D721Med (cell line): ENCODE data around the gene GLB1L3.

Experiments
- DNase-seq: peaks from one replicate; pipeline ENCODE4 v3.0.0; 2011; ENCODE audit warnings: low spot score; ENCODE audit not compliant: insufficient read length
- FAIRE-seq: peaks from 2 replicates; lab custom pipeline; 2011; peaks lifted over from hg19 to GRCh38; lab: Jason Lieb, UNC
- TF ChIP-seq, protein P1 (sequence below): IDR thresholded peaks from 2 replicates; pipeline ENCODE4 v1.5.1; 2012; ENCODE audit warnings: mild to moderate bottlenecking, control low read depth; ENCODE audit not compliant: insufficient read depth; ENCODE audit errors: missing control alignments

The GLB1L3 gene

GRCh38 chr11:134243913-134244312, 32.3 kb upstream of the GLB1L3 start:
- FAIRE-seq = no peak
- TF ChIP-seq, protein P1, sequence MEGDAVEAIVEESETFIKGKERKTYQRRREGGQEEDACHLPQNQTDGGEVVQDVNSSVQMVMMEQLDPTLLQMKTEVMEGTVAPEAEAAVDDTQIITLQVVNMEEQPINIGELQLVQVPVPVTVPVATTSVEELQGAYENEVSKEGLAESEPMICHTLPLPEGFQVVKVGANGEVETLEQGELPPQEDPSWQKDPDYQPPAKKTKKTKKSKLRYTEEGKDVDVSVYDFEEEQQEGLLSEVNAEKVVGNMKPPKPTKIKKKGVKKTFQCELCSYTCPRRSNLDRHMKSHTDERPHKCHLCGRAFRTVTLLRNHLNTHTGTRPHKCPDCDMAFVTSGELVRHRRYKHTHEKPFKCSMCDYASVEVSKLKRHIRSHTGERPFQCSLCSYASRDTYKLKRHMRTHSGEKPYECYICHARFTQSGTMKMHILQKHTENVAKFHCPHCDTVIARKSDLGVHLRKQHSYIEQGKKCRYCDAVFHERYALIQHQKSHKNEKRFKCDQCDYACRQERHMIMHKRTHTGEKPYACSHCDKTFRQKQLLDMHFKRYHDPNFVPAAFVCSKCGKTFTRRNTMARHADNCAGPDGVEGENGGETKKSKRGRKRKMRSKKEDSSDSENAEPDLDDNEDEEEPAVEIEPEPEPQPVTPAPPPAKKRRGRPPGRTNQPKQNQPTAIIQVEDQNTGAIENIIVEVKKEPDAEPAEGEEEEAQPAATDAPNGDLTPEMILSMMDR = no peak
- no peak for DNase-seq

DNA sequence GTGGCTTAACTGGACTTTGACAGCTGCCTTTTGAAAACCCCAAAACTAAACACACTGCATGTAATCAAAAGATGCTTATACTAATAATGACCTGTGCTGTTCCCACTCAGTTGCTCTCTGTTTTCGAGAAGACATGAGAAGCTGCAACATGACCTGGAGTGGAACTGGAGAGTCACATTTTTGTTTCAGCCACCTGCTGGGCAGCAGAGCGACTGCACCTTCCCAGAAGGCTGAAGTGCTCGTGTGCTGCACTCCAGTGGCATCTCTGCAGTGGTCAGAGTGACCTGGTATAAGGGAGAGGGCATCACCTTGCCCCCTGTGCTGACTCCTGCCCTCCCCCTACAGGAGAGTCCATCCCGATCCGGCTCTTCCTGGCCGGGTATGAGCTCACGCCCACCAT, 31.6 kb upstream of the GLB1L3 start:
- TF ChIP-seq, protein P1 = peak; percentile 21
- no peak for FAIRE-seq
- no peak for DNase-seq

DNA sequence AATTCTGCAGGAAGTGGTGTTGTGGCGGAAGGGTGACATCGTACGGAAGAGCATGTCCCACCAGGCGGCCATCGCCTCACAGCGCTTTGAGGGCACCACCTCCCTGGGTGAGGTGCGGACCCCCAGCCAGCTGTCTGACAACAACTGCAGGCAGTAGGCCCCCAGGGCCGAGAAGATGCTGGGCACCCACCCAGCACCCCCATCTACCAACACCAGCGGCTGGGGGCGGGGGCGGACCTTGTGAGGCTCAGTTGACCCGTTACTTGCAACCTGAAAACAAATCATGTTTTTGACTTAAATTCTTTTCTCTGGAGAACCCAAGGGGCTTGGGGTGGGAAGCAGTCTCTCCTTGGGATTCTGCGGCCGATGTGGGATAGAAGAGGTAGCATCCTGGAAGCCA, 30.7 kb upstream of the GLB1L3 start:
- TF ChIP-seq, protein P1 = no peak
- FAIRE-seq = no peak
- no peak for DNase-seq

- TF ChIP-seq, protein P1 = no peak
- no peak for DNase-seq
- no peak for FAIRE-seq
Measured at GRCh38 chr11:134246100-134246499, 30.1 kb upstream of the GLB1L3 start.

DNA sequence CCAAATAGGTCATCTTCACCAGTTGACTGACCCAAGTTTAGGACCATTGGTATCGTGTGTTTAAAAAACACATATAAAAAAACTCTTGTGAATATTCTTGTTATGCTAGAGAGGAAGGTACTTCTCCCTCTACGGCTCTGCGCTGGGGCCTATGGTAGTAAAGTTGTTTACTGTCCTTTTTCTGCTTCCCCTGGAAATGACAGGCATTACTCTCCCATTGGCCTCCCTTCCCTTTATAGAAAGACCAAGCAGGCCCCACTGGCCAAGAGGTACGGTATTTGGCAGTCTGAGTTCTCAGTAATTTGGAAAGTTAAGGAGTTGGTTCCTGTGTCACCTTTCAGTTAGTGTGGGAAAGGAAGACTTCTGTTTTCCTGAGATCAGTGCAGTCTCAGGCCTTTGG, 29.5 kb upstream of the GLB1L3 start:
- DNase-seq (no peak), FAIRE-seq (no peak)
- TF ChIP-seq, protein P1 = no peak

DNA sequence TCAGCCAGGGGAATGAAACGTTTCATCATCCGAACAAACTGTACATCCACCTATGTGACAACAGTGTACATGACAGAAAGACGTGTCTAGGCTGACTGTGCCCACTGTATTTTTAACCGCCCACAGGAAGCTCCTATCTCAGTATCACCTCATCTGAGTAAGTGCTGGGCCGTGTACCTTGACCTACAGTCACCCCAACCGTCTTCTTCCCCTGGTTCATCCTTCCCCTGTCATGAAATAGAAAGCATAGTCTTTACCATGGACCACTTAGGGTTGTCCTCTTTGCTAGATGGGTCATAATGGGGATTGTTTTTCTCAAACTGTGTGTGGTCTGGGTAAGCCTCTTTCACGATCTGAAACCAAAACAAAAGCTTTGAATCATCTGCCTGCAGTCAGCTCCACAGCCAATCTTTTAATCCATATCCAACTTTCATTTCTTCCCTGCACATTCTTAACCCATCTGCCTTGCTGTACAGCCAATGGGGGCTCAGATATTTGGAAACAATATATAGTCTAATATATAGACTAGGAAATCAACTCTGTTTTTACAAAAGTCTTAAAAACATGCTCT, 27.2 kb upstream of the GLB1L3 start:
- no peak for DNase-seq
- TF ChIP-seq, protein P1 = no peak
- no peak for FAIRE-seq

DNA sequence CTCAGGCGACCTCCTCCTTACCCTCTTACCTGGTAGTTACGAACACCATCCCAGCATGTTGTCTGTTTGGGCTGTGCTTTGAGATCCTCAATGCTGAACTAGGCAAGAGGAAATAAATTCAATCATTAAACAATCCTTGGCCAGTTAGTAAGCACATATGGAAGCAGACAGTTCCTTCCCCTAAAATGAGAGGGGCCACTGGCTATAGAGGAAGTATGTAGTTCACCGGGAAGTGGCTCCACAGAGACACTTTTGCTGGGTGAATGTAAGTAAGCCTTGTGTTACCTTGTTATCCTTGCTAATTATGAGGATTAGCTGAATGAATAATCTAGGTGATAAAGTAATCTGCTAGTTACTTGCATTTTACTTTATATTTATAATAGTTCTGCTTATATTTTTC, 25.9 kb upstream of the GLB1L3 start:
- TF ChIP-seq, protein P1 = no peak
- no peak for DNase-seq
- no peak for FAIRE-seq
